Liver (tissue), 9 donors: Measurements from ENCODE around the gene TBL2. TPM values are rescaled to one million over a fixed set of nuclear protein-coding genes. Genes with fewer than 3 reads are reported as not detected.

Experiments used
- DNase-seq: peaks from one replicate; pipeline ENCODE4 v3.0.0-alpha.2; 2017; ENCODE audit warnings: low spot score
- H3K27ac ChIP-seq, 2 donors: one replicate each; pipeline ENCODE4 v1.7.0; 2013; ENCODE audit warnings: inconsistent platforms in 2 of 2, low read length in 2 of 2, control low read depth in 1 of 2, low read depth in 1 of 2, mild to moderate bottlenecking in 1 of 2
- H3K27me3 ChIP-seq, 4 donors: one replicate each; pipeline versions ENCODE4 v1.6.1 to v1.7.0; 2013; ENCODE audit warnings: low read length in 3 of 4, inconsistent platforms in 1 of 4, mild to moderate bottlenecking in 1 of 4, moderate library complexity in 1 of 4; ENCODE audit not compliant: control insufficient read depth in 4 of 4, insufficient read depth in 4 of 4
- H3K36me3 ChIP-seq, 4 donors: one replicate each; pipeline versions ENCODE4 v1.6.1 to v1.7.0; 2013; ENCODE audit warnings: low read length in 3 of 4, mild to moderate bottlenecking in 3 of 4, low read depth in 1 of 4, moderate library complexity in 1 of 4; ENCODE audit not compliant: control insufficient read depth in 4 of 4, insufficient read depth in 3 of 4
- H3K4me1 ChIP-seq, 4 donors: one replicate each; pipeline versions ENCODE4 v1.6.1 to v1.7.0; 2013; ENCODE audit warnings: low read length in 3 of 4, mild to moderate bottlenecking in 3 of 4, moderate library complexity in 1 of 4; ENCODE audit not compliant: control insufficient read depth in 4 of 4, insufficient read depth in 4 of 4
- H3K4me3 ChIP-seq, 3 donors: one replicate each; pipeline versions ENCODE4 v1.6.1 to v1.7.0; 2013; ENCODE audit warnings: low read length in 3 of 3, control low read depth in 1 of 3, low read depth in 1 of 3, mild to moderate bottlenecking in 1 of 3
- H3K9ac ChIP-seq, 2 donors: one replicate each; pipeline ENCODE4 v1.7.0; 2013; ENCODE audit warnings: low read length in 2 of 2, mild to moderate bottlenecking in 2 of 2, moderate library complexity in 2 of 2, control low read depth in 1 of 2, low read depth in 1 of 2
- H3K9me3 ChIP-seq, 4 donors: one replicate each; pipeline versions ENCODE4 v1.6.1 to v1.7.0; 2013; ENCODE audit warnings: low read length in 3 of 4; ENCODE audit not compliant: control insufficient read depth in 4 of 4
- EGR1 ChIP-seq, 2 donors: IDR thresholded peaks; 2 replicates each; pipeline ENCODE4 v1.6.1; 2016 to 2018; ENCODE audit warnings: antibody characterized with exemption in 2 of 2, low read depth in 2 of 2
- FOXA1 ChIP-seq: IDR thresholded peaks from 2 replicates; pipeline ENCODE4 v1.6.1; 2016; ENCODE audit warnings: antibody characterized with exemption
- FOXA2 ChIP-seq: IDR thresholded peaks from 2 replicates; pipeline ENCODE4 v1.6.1; 2016; ENCODE audit warnings: antibody characterized with exemption
- GABPA ChIP-seq, 2 donors: IDR thresholded peaks in 1 of 2; conservative IDR thresholded peaks in 1 of 2; 2 replicates each; pipeline ENCODE4 v1.6.1; 2016; ENCODE audit warnings: antibody characterized with exemption in 2 of 2, mild to moderate bottlenecking in 1 of 2, moderate library complexity in 1 of 2
- HNF4A ChIP-seq, 2 donors: conservative IDR thresholded peaks; 2 replicates each; pipeline ENCODE4 v1.6.1; 2016; ENCODE audit warnings: antibody characterized with exemption in 2 of 2, mild to moderate bottlenecking in 2 of 2
- HNF4G ChIP-seq: IDR thresholded peaks from 2 replicates; pipeline ENCODE4 v1.6.1; 2016; ENCODE audit warnings: antibody characterized with exemption
- JUND ChIP-seq, 2 donors: IDR thresholded peaks; 2 replicates each; pipeline ENCODE4 v1.6.1; 2016; ENCODE audit warnings: antibody characterized with exemption in 2 of 2
- NR2F2 ChIP-seq: IDR thresholded peaks from 2 replicates; pipeline ENCODE4 v1.6.1; 2016; ENCODE audit warnings: antibody characterized with exemption
- RAD21 ChIP-seq, 2 donors: IDR thresholded peaks; 2 replicates each; pipeline ENCODE4 v1.6.1; 2016; ENCODE audit warnings: antibody characterized with exemption in 2 of 2, mild to moderate bottlenecking in 2 of 2
- RXRA ChIP-seq, 2 donors: IDR thresholded peaks; 2 replicates each; pipeline ENCODE4 v1.6.1; 2017 to 2018; ENCODE audit warnings: antibody characterized with exemption in 2 of 2, mild to moderate bottlenecking in 1 of 2
- SP1 ChIP-seq: IDR thresholded peaks from 2 replicates; pipeline ENCODE4 v1.6.1; 2018; ENCODE audit warnings: antibody characterized with exemption, mild to moderate bottlenecking
- TAF1 ChIP-seq: conservative IDR thresholded peaks from 2 replicates; pipeline ENCODE4 v1.6.1; 2016; ENCODE audit warnings: antibody characterized with exemption, mild to moderate bottlenecking
- YY1 ChIP-seq: IDR thresholded peaks from 2 replicates; pipeline ENCODE4 v1.6.1; 2016; ENCODE audit warnings: antibody characterized with exemption, mild to moderate bottlenecking
- whole genome bisulfite sequencing: extraction: QIAGEN DNeasy Blood & Tissue Kit; methylation state at CpG from one replicate; pipeline ENCODE4 v1.1.7; 2013; 5-methylcytosine and 5-hydroxymethylcytosine counted together
- polyA plus RNA-seq, 2 donors: library from polyadenylated mRNA; stranded (reverse) in 1 of 2; unstranded in 1 of 2; fragments of 200-250 nt in 1 of 2; fragments of >200 nt in 1 of 2; fragmentation: Nextera tagmentation in 1 of 2; extraction: Ambion mirVana in 1 of 2; gene quantifications; one replicate each; pipeline versions ENCODE4 v1.2.1 to v1.2.3, GENCODE V29; 2013 to 2015
- total RNA-seq, 2 donors: library from RNA; depleted of rRNA; stranded (reverse); fragments of >200 nt; gene quantifications; one replicate each; pipeline ENCODE4 v1.2.3, GENCODE V29; 2014
- TF ChIP-seq, protein P1 (sequence below): IDR thresholded peaks from 2 replicates; pipeline ENCODE4 v1.6.1; 2016; ENCODE audit warnings: antibody characterized with exemption, mild to moderate bottlenecking
- TF ChIP-seq, protein P2 (sequence below): IDR thresholded peaks from 2 replicates; pipeline ENCODE4 v1.6.1; 2016; ENCODE audit warnings: antibody characterized with exemption
- TF ChIP-seq, protein P3 (sequence below): fragments of 150-350 bp; IDR thresholded peaks from 2 replicates; pipeline ENCODE4 v1.5.1; 2017; ENCODE audit warnings: improper control_type of control experiment, low read depth, low read length; ENCODE audit not compliant: missing input control
- TF ChIP-seq, protein P4 (sequence below): IDR thresholded peaks from 2 replicates; pipeline ENCODE4 v1.6.1; 2016; ENCODE audit warnings: antibody characterized with exemption
- TF ChIP-seq, protein P5 (sequence below): IDR thresholded peaks from 2 replicates; pipeline ENCODE4 v1.6.1; 2016; ENCODE audit warnings: antibody characterized with exemption
- donor health status: healthy.
- donor health status: healthy.
- donor health status: healthy.
- donor health status: healthy.
- donor health status: healthy.

TBL2 gene
- total and polyA plus RNA-seq, 4 donors = 10.9 to 36.6 (median 19.0) TPM

DNA sequence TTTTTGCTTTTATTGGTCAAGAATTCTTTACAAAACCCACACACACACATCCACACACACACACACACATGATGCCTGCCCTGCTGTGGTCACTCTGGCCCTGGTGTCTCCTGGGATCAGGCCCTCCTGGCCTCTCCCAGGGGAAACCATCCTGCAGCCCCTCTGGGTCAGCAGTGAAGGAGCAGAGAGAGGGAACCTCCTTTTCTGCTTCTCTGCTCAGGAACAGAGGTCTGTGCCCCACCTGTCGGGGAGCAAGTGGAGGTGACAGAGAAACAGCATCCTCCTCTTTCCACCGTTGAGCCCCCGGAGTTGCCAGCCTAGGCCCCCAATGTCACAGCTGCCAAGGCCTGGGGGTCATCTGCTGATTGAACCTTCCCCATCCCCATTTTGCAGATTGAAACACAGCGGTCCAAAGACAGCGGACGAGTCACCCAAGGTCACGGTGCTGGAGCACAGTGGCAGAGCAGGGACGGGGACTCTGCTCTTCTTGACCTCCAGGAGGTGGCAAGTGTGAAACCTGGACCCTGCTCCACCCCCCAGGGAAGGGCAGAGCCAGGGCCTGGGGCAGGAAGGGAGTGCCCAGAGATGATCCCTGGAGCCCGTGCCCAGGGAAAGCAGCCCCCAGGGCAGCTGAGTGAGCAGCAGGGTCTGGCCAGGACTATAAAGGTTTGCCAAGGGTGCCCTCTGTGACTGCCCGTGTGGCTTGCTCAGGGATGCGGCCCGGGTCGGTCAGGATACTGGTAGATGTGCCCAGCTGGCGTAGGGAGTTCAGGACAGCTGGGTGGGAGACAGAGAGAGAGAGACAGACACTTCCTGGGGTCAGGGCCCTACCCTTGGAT, 15.0 kb upstream of the TBL2 start:
- no peaks in the 10 kb centered on the region for H3K4me1 ChIP-seq
- 76% methylated on average over 14 of the region's 14 CpGs for WGBS
- no peak overlapping the region for H3K9ac ChIP-seq
- TF ChIP-seq JUND (IDR thresholded peaks at IDR 0.05) (no peak), SP1 (no peak), RXRA (IDR thresholded peaks at IDR 0.05) (no peak), TAF1 (no peak)
- H3K27ac ChIP-seq = no peak overlapping the region
- no peak for DNase-seq
- H3K27me3 ChIP-seq = no peaks in the 10 kb centered on the region
- H3K4me3 ChIP-seq = no peak overlapping the region
- H3K36me3 ChIP-seq = peaks cover 2 to 19% (median 18%) of the 10 kb centered on the region in 4 donors
- H3K9me3 ChIP-seq = no peaks in the 10 kb centered on the region

DNA sequence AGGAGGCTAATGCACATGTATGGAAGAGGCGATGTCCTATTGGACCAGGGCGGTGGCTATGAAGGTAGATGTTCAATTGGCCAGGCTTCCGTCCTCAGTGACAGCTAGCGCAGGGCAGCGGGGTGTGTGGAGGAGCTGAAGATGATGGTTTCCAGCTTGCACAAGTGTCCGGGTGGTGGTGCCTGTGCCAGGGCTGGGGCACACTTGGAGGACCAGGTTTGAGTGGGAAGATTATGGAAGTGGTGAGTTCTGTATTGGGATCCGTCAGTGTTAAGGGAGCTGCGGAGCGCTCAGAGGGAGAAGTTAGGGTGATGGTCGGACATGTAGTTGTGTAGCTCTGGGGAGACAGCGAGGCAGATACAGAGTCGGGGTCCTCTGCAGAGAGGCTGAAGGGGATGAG, 8.5 kb upstream of the TBL2 start:
- Histone ChIP-seq H3K4me3 (no peak overlapping the region), H3K27ac (no peak overlapping the region), H3K9ac (no peak overlapping the region), H3K9me3 (no peaks in the 10 kb centered on the region), H3K36me3 (no peaks in the 10 kb centered on the region), H3K4me1 (peaks cover 4 to 11% (median 6%) of the 10 kb centered on the region in 4 donors), H3K27me3 (no peaks in the 10 kb centered on the region)
- DNase-seq = no peak
- TF ChIP-seq, protein P1, sequence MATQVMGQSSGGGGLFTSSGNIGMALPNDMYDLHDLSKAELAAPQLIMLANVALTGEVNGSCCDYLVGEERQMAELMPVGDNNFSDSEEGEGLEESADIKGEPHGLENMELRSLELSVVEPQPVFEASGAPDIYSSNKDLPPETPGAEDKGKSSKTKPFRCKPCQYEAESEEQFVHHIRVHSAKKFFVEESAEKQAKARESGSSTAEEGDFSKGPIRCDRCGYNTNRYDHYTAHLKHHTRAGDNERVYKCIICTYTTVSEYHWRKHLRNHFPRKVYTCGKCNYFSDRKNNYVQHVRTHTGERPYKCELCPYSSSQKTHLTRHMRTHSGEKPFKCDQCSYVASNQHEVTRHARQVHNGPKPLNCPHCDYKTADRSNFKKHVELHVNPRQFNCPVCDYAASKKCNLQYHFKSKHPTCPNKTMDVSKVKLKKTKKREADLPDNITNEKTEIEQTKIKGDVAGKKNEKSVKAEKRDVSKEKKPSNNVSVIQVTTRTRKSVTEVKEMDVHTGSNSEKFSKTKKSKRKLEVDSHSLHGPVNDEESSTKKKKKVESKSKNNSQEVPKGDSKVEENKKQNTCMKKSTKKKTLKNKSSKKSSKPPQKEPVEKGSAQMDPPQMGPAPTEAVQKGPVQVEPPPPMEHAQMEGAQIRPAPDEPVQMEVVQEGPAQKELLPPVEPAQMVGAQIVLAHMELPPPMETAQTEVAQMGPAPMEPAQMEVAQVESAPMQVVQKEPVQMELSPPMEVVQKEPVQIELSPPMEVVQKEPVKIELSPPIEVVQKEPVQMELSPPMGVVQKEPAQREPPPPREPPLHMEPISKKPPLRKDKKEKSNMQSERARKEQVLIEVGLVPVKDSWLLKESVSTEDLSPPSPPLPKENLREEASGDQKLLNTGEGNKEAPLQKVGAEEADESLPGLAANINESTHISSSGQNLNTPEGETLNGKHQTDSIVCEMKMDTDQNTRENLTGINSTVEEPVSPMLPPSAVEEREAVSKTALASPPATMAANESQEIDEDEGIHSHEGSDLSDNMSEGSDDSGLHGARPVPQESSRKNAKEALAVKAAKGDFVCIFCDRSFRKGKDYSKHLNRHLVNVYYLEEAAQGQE = no peak
- TF ChIP-seq, protein P2, sequence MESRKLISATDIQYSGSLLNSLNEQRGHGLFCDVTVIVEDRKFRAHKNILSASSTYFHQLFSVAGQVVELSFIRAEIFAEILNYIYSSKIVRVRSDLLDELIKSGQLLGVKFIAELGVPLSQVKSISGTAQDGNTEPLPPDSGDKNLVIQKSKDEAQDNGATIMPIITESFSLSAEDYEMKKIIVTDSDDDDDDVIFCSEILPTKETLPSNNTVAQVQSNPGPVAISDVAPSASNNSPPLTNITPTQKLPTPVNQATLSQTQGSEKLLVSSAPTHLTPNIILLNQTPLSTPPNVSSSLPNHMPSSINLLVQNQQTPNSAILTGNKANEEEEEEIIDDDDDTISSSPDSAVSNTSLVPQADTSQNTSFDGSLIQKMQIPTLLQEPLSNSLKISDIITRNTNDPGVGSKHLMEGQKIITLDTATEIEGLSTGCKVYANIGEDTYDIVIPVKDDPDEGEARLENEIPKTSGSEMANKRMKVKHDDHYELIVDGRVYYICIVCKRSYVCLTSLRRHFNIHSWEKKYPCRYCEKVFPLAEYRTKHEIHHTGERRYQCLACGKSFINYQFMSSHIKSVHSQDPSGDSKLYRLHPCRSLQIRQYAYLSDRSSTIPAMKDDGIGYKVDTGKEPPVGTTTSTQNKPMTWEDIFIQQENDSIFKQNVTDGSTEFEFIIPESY = no peak
- TF ChIP-seq FOXA2 (no peak), EGR1 (IDR thresholded peaks at IDR 0.05; ENCODE audit: low read depth in 2 of 2) (no peak), YY1 (no peak), SP1 (no peak), GABPA (IDR thresholded peaks at IDR 0.05 in 1 of 2, conservative IDR thresholded peaks at IDR 0.05 in 1 of 2) (no peak), HNF4G (no peak), HNF4A (conservative IDR thresholded peaks at IDR 0.05) (no peak), JUND (IDR thresholded peaks at IDR 0.05) (no peak), NR2F2 (no peak), RXRA (IDR thresholded peaks at IDR 0.05) (no peak), TAF1 (no peak), FOXA1 (no peak), RAD21 (IDR thresholded peaks at IDR 0.05) (no peak)
- TF ChIP-seq, protein P3, sequence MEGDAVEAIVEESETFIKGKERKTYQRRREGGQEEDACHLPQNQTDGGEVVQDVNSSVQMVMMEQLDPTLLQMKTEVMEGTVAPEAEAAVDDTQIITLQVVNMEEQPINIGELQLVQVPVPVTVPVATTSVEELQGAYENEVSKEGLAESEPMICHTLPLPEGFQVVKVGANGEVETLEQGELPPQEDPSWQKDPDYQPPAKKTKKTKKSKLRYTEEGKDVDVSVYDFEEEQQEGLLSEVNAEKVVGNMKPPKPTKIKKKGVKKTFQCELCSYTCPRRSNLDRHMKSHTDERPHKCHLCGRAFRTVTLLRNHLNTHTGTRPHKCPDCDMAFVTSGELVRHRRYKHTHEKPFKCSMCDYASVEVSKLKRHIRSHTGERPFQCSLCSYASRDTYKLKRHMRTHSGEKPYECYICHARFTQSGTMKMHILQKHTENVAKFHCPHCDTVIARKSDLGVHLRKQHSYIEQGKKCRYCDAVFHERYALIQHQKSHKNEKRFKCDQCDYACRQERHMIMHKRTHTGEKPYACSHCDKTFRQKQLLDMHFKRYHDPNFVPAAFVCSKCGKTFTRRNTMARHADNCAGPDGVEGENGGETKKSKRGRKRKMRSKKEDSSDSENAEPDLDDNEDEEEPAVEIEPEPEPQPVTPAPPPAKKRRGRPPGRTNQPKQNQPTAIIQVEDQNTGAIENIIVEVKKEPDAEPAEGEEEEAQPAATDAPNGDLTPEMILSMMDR = no peak
- TF ChIP-seq, protein P4, sequence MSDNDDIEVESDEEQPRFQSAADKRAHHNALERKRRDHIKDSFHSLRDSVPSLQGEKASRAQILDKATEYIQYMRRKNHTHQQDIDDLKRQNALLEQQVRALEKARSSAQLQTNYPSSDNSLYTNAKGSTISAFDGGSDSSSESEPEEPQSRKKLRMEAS = no peak
- TF ChIP-seq, protein P5, sequence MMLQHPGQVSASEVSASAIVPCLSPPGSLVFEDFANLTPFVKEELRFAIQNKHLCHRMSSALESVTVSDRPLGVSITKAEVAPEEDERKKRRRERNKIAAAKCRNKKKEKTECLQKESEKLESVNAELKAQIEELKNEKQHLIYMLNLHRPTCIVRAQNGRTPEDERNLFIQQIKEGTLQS = no peak
- WGBS = 90% methylated on average over 12 of the region's 12 CpGs
